HFFc6 (cell line): ENCODE data around the gene RAVER1. TPM values are rescaled to one million over a fixed set of nuclear protein-coding genes. Genes with fewer than 3 reads are reported as not detected.
A peak's percentile ranks its signal among the peaks of the same experiment; 100 is the strongest.

ENCODE experiments used
- DNase-seq: peaks from one replicate; pipeline ENCODE4 v3.0.0-alpha.2; 2018
- H3K27ac Mint-ChIP-seq: 2 replicates; pipeline ENCODE4 v1.8.0; 2020; ENCODE audit warnings: mild to moderate bottlenecking, mixed read lengths
- H3K27me3 Mint-ChIP-seq: 2 replicates; pipeline ENCODE4 v1.8.0; 2021; ENCODE audit warnings: mild to moderate bottlenecking, moderate library complexity, mixed read lengths; ENCODE audit not compliant: insufficient read depth
- H3K36me3 Mint-ChIP-seq: 2 replicates; pipeline ENCODE4 v1.8.0; 2021; ENCODE audit warnings: low read depth, mixed read lengths
- H3K4me1 Mint-ChIP-seq: 2 replicates; pipeline ENCODE4 v1.8.0; 2020; ENCODE audit warnings: low read depth, mixed read lengths
- H3K4me3 Mint-ChIP-seq: 2 replicates; pipeline ENCODE4 v1.8.0; 2020; ENCODE audit warnings: mild to moderate bottlenecking, moderate library complexity, mixed read lengths
- H3K9me3 Mint-ChIP-seq: 2 replicates; pipeline ENCODE4 v1.8.0; 2020; ENCODE audit warnings: mild to moderate bottlenecking, mixed read lengths
- total RNA-seq, 6 experiments: library from RNA; stranded (reverse); fragmentation: NEBNext Ultra II Directional; extraction: Animal tissue kit (Norgen Biotek cat#: 25700); gene quantifications; 2 replicates in 1 of 6; 3 replicates in 5 of 6; pipeline ENCODE4 v1.2.3, GENCODE V29; 2021
- TF ChIP-seq, protein P1 (sequence below): fragments of 200-600 bp; sonication (generic); IDR thresholded peaks from 2 replicates; pipeline ENCODE4 v1.5.0; 2021; ENCODE audit warnings: antibody characterized with exemption, mild to moderate bottlenecking

The RAVER1 gene
- total RNA-seq, 6 experiments from 2014 or later, result 52.1 to 58.3 (median 55.6) TPM

- no peaks in the 10 kb centered on the region for H3K9me3 Mint-ChIP-seq
- TF ChIP-seq, protein P1, sequence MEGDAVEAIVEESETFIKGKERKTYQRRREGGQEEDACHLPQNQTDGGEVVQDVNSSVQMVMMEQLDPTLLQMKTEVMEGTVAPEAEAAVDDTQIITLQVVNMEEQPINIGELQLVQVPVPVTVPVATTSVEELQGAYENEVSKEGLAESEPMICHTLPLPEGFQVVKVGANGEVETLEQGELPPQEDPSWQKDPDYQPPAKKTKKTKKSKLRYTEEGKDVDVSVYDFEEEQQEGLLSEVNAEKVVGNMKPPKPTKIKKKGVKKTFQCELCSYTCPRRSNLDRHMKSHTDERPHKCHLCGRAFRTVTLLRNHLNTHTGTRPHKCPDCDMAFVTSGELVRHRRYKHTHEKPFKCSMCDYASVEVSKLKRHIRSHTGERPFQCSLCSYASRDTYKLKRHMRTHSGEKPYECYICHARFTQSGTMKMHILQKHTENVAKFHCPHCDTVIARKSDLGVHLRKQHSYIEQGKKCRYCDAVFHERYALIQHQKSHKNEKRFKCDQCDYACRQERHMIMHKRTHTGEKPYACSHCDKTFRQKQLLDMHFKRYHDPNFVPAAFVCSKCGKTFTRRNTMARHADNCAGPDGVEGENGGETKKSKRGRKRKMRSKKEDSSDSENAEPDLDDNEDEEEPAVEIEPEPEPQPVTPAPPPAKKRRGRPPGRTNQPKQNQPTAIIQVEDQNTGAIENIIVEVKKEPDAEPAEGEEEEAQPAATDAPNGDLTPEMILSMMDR, result no peak
Observed at GRCh38 chr19:10309423-10309822, 23.9 kb downstream of the RAVER1 start, which contains the start of gene ZGLP1. Gene ZGLP1 (minus strand): TSS chr19:10309815.

GRCh38 chr19:10306327-10306726 is 27.0 kb downstream of the RAVER1 start:
- Mint-ChIP-seq H3K27ac (no peak overlapping the region), H3K4me3 (no peak overlapping the region), H3K27me3 (no peaks in the 10 kb centered on the region), H3K36me3 (peaks cover 3% of the 10 kb centered on the region; the same call in 1 of the 2 replicates), H3K9me3 (no peaks in the 10 kb centered on the region), H3K4me1 (peaks cover 31% of the 10 kb centered on the region)
- TF ChIP-seq, protein P1, result no peak
- no peak for DNase-seq

More at GRCh38 chr19:10309423-10309822, 23.9 kb downstream of the RAVER1 start, which contains the start of gene ZGLP1:
- H3K4me1 Mint-ChIP-seq, result peaks cover 18% of the 10 kb centered on the region
- H3K4me3 Mint-ChIP-seq, result no peak within 1 kb of the TSS
- H3K27ac Mint-ChIP-seq, result no peak within 1 kb of the TSS
- DNase-seq, result no peak
- H3K36me3 Mint-ChIP-seq, result peaks cover 8% of the 10 kb centered on the region; the same call in 1 of the 2 replicates
- H3K27me3 Mint-ChIP-seq, result no peaks in the 10 kb centered on the region

DNA sequence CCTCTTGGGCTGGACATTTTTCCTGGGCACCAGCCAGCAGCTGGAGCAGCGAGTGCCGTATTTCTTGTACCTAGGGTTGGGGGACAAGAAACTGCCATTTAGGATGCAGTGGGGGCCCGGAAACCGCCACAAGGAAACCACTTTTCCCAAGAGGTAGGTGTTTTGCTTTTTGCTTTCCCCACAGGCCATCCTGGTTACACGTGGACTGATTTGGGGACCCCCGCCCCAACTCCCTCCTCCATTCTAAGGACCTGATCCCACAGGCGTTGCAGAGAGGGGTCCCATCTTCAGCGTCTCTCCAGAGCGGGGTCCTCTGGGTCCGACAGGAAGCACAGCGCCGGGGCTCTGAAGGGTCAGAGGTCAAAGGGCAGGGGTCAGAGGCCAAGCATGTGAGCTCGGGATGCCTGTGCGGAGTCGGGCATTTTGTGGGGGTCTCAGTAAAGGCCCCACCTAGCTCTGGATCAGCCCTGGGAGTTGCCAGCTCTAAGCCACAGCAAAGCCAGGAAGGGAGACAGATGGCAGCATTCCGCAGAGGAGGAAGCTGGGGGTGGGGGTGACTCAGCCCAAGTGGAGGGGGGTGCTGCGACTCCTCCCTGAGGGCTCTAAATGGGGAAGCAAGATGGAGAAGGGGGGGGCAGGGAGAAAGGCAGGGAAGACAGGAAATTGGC is 28.1 kb downstream of the RAVER1 start:
- DNase-seq, result peak; percentile 45

GRCh38 chr19:10299545-10300458 is 33.5 kb downstream of the RAVER1 start:
- H3K4me3 Mint-ChIP-seq, result no peak overlapping the region
- DNase-seq, result no peak
- no peaks in the 10 kb centered on the region for H3K9me3 Mint-ChIP-seq
- H3K36me3 Mint-ChIP-seq, result no peaks in the 10 kb centered on the region
- no peak overlapping the region for H3K27ac Mint-ChIP-seq
- H3K4me1 Mint-ChIP-seq, result peaks cover 20% of the 10 kb centered on the region
- no peaks in the 10 kb centered on the region for H3K27me3 Mint-ChIP-seq
- TF ChIP-seq, protein P1, result no peak

More for the DNA sequence above, 28.1 kb downstream of the RAVER1 start:
- TF ChIP-seq, protein P1, result no peak
- peaks cover 31% of the 10 kb centered on the region for H3K4me1 Mint-ChIP-seq
- H3K36me3 Mint-ChIP-seq, result peaks cover 3% of the 10 kb centered on the region; the same call in 1 of the 2 replicates
- H3K27me3 Mint-ChIP-seq, result no peaks in the 10 kb centered on the region
- peak overlapping the region; percentile 84 for H3K27ac Mint-ChIP-seq
- H3K9me3 Mint-ChIP-seq, result no peaks in the 10 kb centered on the region
- peak overlapping the region; percentile 45 for H3K4me3 Mint-ChIP-seq

GRCh38 chr19:10295847-10296591 is 37.3 kb downstream of the RAVER1 start:
- H3K36me3 Mint-ChIP-seq, result peaks cover 10% of the 10 kb centered on the region
- H3K27ac Mint-ChIP-seq, result no peak overlapping the region
- no peak for DNase-seq
- H3K4me1 Mint-ChIP-seq, result peaks cover 7% of the 10 kb centered on the region
- TF ChIP-seq, protein P1, result no peak
- H3K9me3 Mint-ChIP-seq, result no peaks in the 10 kb centered on the region; the same call in 1 of the 2 replicates
- no peak overlapping the region; the same call in 1 of the 2 replicates for H3K4me3 Mint-ChIP-seq
- peaks cover 2% of the 10 kb centered on the region; the same call in 1 of the 2 replicates for H3K27me3 Mint-ChIP-seq
